Astrocyte (in vitro differentiated cells and primary cell): ENCODE measurements around the gene KCNJ3. TPM values are rescaled to one million over a fixed set of nuclear protein-coding genes. Genes with fewer than 3 reads are reported as not detected.
A peak's percentile ranks its signal among the peaks of the same experiment; 100 is the strongest.

ENCODE experiments used
- DNase-seq: peaks from one replicate; pipeline ENCODE4 v3.0.0-alpha.2; 2010; ENCODE audit warnings: low read depth
- FAIRE-seq: peaks from 2 replicates; lab custom pipeline; 2011; peaks lifted over from hg19 to GRCh38; lab: Jason Lieb, UNC
- H2AFZ ChIP-seq: 2 replicates; pipeline ENCODE4 v1.6.0; 2012; ENCODE audit warnings: low read depth, low read length, inconsistent platforms
- H3K27ac ChIP-seq: 2 replicates; pipeline ENCODE4 v1.5.1; 2011; ENCODE audit warnings: low read depth, low read length, inconsistent platforms
- H3K27me3 ChIP-seq: 2 replicates; pipeline ENCODE4 v1.6.0; 2011; ENCODE audit warnings: low read length, inconsistent platforms; ENCODE audit not compliant: insufficient read depth
- H3K36me3 ChIP-seq: 2 replicates; pipeline ENCODE4 v1.5.1; 2011; ENCODE audit warnings: low read length, inconsistent platforms; ENCODE audit not compliant: insufficient read depth
- H3K4me1 ChIP-seq: 2 replicates; pipeline ENCODE4 v1.5.1; 2011; ENCODE audit warnings: low read length, inconsistent platforms; ENCODE audit not compliant: insufficient read depth
- H3K4me2 ChIP-seq: 2 replicates; pipeline ENCODE4 v1.6.0; 2012; ENCODE audit warnings: low read length, inconsistent platforms
- H3K4me3 ChIP-seq: 2 replicates; pipeline ENCODE4 v1.5.1; 2011; ENCODE audit warnings: low read depth, mild to moderate bottlenecking, low read length, inconsistent platforms; ENCODE audit not compliant: insufficient read depth
- H3K79me2 ChIP-seq: 2 replicates; pipeline ENCODE4 v1.6.0; 2012; ENCODE audit warnings: mild to moderate bottlenecking, low read length, inconsistent platforms; ENCODE audit not compliant: insufficient read depth
- H3K9ac ChIP-seq: 2 replicates; pipeline ENCODE4 v1.6.0; 2012; ENCODE audit warnings: mild to moderate bottlenecking, low read length, inconsistent platforms
- H3K9me3 ChIP-seq: 2 replicates; pipeline ENCODE4 v1.5.1; 2012; ENCODE audit warnings: low read depth, mild to moderate bottlenecking, low read length, inconsistent platforms; ENCODE audit not compliant: insufficient read depth
- H4K20me1 ChIP-seq: 2 replicates; pipeline ENCODE4 v1.6.0; 2012; ENCODE audit warnings: low read length, inconsistent platforms; ENCODE audit not compliant: insufficient read depth
- H3K27ac Mint-ChIP-seq: one replicate; pipeline ENCODE4 v1.8.0; 2021; ENCODE audit warnings: mild to moderate bottlenecking, mixed read lengths; ENCODE audit not compliant: unreplicated experiment
- H3K27me3 Mint-ChIP-seq: one replicate; pipeline ENCODE4 v1.8.0; 2021; ENCODE audit warnings: low read depth, mixed read lengths; ENCODE audit not compliant: unreplicated experiment
- H3K36me3 Mint-ChIP-seq: one replicate; pipeline ENCODE4 v1.8.0; 2021; ENCODE audit warnings: low read depth, mixed read lengths; ENCODE audit not compliant: unreplicated experiment
- H3K4me1 Mint-ChIP-seq: one replicate; pipeline ENCODE4 v1.8.0; 2021; ENCODE audit warnings: low read depth, mixed read lengths; ENCODE audit not compliant: unreplicated experiment
- H3K4me3 Mint-ChIP-seq: one replicate; pipeline ENCODE4 v1.8.0; 2021; ENCODE audit warnings: mild to moderate bottlenecking, moderate library complexity, mixed read lengths; ENCODE audit not compliant: unreplicated experiment
- H3K9me3 Mint-ChIP-seq: one replicate; pipeline ENCODE4 v1.8.0; 2021; ENCODE audit warnings: mild to moderate bottlenecking, mixed read lengths; ENCODE audit not compliant: unreplicated experiment
- CTCF ChIP-seq: IDR thresholded peaks from 2 replicates; pipeline ENCODE4 v1.5.1; 2011; ENCODE audit warnings: low read depth, mild to moderate bottlenecking, inconsistent platforms, low read length, moderate library complexity; ENCODE audit not compliant: insufficient read depth
- EZH2 ChIP-seq: IDR thresholded peaks from 2 replicates; pipeline ENCODE4 v1.6.1; 2012; ENCODE audit warnings: mild to moderate bottlenecking, low read length, inconsistent platforms; ENCODE audit not compliant: insufficient read depth
- total RNA-seq: library from RNA; stranded (reverse); gene quantifications from 2 replicates; pipeline ENCODE4 v1.2.1, GENCODE V29; 2021

KCNJ3 gene
- total RNA-seq, 1 donor from 2014 or later: not detected

GRCh38 chr2:154696810-154697417 is 1.6 kb upstream of the KCNJ3 start:
- no peak overlapping the region for H3K4me3 ChIP-seq
- H3K4me1 ChIP-seq: peaks cover 4% of the 10 kb centered on the region
- no peak overlapping the region for H3K9ac ChIP-seq
- FAIRE-seq (no peak), DNase-seq (no peak)
- Mint-ChIP-seq H3K36me3 (no peaks in the 10 kb centered on the region), H3K4me3 (peak overlapping the region; percentile 81), H3K9me3 (peaks cover 6% of the 10 kb centered on the region), H3K27me3 (peaks cover 40% of the 10 kb centered on the region), H3K27ac (no peak overlapping the region), H3K4me1 (peaks cover 5% of the 10 kb centered on the region)
- H3K4me2 ChIP-seq: peak overlapping the region; percentile 84
- no peaks in the 10 kb centered on the region for H4K20me1 ChIP-seq
- no peak overlapping the region for H3K27ac ChIP-seq
- peaks cover 28% of the 10 kb centered on the region for H3K27me3 ChIP-seq
- H3K79me2 ChIP-seq: no peaks in the 10 kb centered on the region
- TF ChIP-seq EZH2: no peak
- TF ChIP-seq CTCF: no peak
- H2AFZ ChIP-seq: peak overlapping the region; percentile 81
- no peaks in the 10 kb centered on the region for H3K36me3 ChIP-seq
- H3K9me3 ChIP-seq: no peaks in the 10 kb centered on the region

- peaks cover 6% of the 10 kb centered on the region for H3K9me3 Mint-ChIP-seq
- no peak for TF ChIP-seq CTCF
- TF ChIP-seq EZH2: peak; percentile 40
- Histone ChIP-seq H3K9ac (no peak overlapping the region), H3K4me1 (peaks cover 4% of the 10 kb centered on the region), H3K27me3 (peaks cover 28% of the 10 kb centered on the region), H3K27ac (no peak overlapping the region), H3K4me2 (peak overlapping the region; percentile 84), H3K4me3 (peak overlapping the region; percentile 41), H4K20me1 (no peaks in the 10 kb centered on the region), H3K36me3 (no peaks in the 10 kb centered on the region), H3K9me3 (no peaks in the 10 kb centered on the region), H3K79me2 (no peaks in the 10 kb centered on the region), H2AFZ (peak overlapping the region; percentile 81)
- peaks cover 5% of the 10 kb centered on the region for H3K4me1 Mint-ChIP-seq
- H3K27ac Mint-ChIP-seq: no peak overlapping the region
- no peak for FAIRE-seq
- peaks cover 40% of the 10 kb centered on the region for H3K27me3 Mint-ChIP-seq
- no peaks in the 10 kb centered on the region for H3K36me3 Mint-ChIP-seq
- DNase-seq: peak; percentile 1
- H3K4me3 Mint-ChIP-seq: peak overlapping the region; percentile 81
Observed at GRCh38 chr2:154697418-154698252, 860 bp upstream of the KCNJ3 start.
